ENCODE data around the gene LMNB1. TPM values are rescaled to one million over a fixed set of nuclear protein-coding genes. Genes with fewer than 3 reads are reported as not detected.
A peak's percentile ranks its signal among the peaks of the same experiment; 100 is the strongest.
"Not testable (repeated sequence)": the region's sequence is repeated elsewhere in the genome, so short reads cannot be mapped to it uniquely, and the experiment has no call there.

The LMNB1 gene, protein sequence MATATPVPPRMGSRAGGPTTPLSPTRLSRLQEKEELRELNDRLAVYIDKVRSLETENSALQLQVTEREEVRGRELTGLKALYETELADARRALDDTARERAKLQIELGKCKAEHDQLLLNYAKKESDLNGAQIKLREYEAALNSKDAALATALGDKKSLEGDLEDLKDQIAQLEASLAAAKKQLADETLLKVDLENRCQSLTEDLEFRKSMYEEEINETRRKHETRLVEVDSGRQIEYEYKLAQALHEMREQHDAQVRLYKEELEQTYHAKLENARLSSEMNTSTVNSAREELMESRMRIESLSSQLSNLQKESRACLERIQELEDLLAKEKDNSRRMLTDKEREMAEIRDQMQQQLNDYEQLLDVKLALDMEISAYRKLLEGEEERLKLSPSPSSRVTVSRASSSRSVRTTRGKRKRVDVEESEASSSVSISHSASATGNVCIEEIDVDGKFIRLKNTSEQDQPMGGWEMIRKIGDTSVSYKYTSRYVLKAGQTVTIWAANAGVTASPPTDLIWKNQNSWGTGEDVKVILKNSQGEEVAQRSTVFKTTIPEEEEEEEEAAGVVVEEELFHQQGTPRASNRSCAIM
- 7.2 and 7.7 TPM in 2 replicates for total RNA-seq

DNA sequence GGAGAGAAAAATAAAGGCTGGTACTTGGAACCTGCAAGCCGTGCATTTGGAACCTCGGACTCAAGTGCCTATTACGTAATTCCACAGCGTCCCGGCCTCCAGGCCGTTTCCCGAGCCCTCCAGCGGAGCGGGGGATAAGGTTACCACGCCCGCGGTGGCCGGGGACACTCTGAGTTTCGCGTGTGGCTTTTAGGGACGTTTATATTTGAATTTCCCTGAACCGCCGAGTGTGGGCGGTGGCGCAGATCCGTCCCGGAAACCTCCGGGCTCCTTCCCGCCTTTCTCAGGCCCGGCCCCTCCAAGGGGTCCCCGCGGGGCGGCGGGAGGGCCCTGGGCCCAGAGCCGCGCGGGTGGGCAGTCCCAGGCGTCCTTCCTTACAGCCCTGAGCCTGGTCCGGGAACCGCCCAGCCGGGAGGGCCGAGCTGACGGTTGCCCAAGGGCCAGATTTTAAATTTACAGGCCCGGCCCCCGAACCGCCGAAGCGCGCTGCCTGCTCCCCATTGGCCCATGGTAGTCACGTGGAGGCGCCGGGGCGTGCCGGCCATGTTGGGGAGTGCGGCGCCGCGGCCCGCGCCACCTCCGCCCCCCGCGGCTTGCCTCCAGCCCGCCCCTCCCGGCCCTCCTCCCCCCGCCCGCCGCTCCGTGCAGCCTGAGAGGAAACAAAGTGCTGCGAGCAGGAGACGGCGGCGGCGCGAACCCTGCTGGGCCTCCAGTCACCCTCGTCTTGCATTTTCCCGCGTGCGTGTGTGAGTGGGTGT is at the start of gene LMNB1:
LMNB1 (plus strand) TSS at position 638 of the 758 bp plus-strand sequence. CDS start 373 bp downstream, outside the sequence.
- H3K27me3 ChIP-seq (ENCODE audit: insufficient read depth, low read length): no peaks in the 10 kb centered on the region
- no peaks in the 10 kb centered on the region for H3K9me3 ChIP-seq (ENCODE audit: low read depth, low read length)
- H3K4me3 ChIP-seq (ENCODE audit: insufficient read depth, low read length): peak within 1 kb of the TSS; percentile 97
- H2AFZ ChIP-seq (ENCODE audit: low read length): peak within 1 kb of the TSS; percentile 99
- peak; percentile 97 for DNase-seq (ENCODE audit: insufficient read length, low spot score, missing footprints)
- H3K36me3 ChIP-seq (ENCODE audit: insufficient read depth, low read length): no peaks in the 10 kb centered on the region
- H3K27ac ChIP-seq (ENCODE audit: low read depth, low read length): peak within 1 kb of the TSS; percentile 68
- peaks cover 21% of the 10 kb centered on the region for H3K4me1 ChIP-seq (ENCODE audit: insufficient read depth, low read length)
- TF ChIP-seq, protein P1, sequence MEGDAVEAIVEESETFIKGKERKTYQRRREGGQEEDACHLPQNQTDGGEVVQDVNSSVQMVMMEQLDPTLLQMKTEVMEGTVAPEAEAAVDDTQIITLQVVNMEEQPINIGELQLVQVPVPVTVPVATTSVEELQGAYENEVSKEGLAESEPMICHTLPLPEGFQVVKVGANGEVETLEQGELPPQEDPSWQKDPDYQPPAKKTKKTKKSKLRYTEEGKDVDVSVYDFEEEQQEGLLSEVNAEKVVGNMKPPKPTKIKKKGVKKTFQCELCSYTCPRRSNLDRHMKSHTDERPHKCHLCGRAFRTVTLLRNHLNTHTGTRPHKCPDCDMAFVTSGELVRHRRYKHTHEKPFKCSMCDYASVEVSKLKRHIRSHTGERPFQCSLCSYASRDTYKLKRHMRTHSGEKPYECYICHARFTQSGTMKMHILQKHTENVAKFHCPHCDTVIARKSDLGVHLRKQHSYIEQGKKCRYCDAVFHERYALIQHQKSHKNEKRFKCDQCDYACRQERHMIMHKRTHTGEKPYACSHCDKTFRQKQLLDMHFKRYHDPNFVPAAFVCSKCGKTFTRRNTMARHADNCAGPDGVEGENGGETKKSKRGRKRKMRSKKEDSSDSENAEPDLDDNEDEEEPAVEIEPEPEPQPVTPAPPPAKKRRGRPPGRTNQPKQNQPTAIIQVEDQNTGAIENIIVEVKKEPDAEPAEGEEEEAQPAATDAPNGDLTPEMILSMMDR (IDR thresholded peaks at IDR 0.05; ENCODE audit: extremely low read depth, low read depth, low read length): no peak
- H3K79me2 ChIP-seq (ENCODE audit: insufficient read depth, low read length): peaks cover 42% of the 10 kb centered on the region
- H3K4me2 ChIP-seq (ENCODE audit: insufficient read depth, low read length): peak within 1 kb of the TSS; percentile 94
- H4K20me1 ChIP-seq (ENCODE audit: insufficient read depth, low read length): no peaks in the 10 kb centered on the region

DNA sequence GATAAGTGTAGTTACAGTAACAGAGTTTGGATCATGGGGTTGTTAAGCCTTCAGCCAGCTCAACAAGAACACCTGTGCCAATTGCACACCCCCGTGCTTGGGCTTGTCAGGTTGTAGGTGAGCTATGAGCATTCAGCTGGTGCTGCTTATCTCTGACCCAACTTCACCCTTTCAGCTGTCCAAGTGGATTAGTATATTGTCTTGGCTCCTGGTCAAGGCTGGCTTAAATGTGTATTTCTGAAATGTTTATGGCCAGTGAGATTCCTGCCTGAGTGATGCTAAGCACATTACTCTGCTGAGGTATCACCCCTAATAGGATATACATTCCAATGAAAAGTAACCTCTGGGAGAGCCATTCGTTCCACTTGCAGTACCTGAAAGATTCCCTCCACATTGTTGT is 44.2 kb upstream of the LMNB1 start:
- H3K4me2 ChIP-seq (ENCODE audit: insufficient read depth, low read length): no peak overlapping the region
- peaks cover 7% of the 10 kb centered on the region for H3K27me3 ChIP-seq (ENCODE audit: insufficient read depth, low read length)
- H3K4me1 ChIP-seq (ENCODE audit: insufficient read depth, low read length): no peaks in the 10 kb centered on the region
- H3K9me3 ChIP-seq (ENCODE audit: low read depth, low read length): no peaks in the 10 kb centered on the region
- no peaks in the 10 kb centered on the region for H4K20me1 ChIP-seq (ENCODE audit: insufficient read depth, low read length)
- no peak overlapping the region for H3K4me3 ChIP-seq (ENCODE audit: insufficient read depth, low read length)
- no peak overlapping the region for H2AFZ ChIP-seq (ENCODE audit: low read length)
- TF ChIP-seq, protein P1 (IDR thresholded peaks at IDR 0.05; ENCODE audit: extremely low read depth, low read depth, low read length): no peak
- H3K36me3 ChIP-seq (ENCODE audit: insufficient read depth, low read length): no peaks in the 10 kb centered on the region
- no peak for DNase-seq (ENCODE audit: insufficient read length, low spot score, missing footprints)
- H3K27ac ChIP-seq (ENCODE audit: low read depth, low read length): no peak overlapping the region
- H3K79me2 ChIP-seq (ENCODE audit: insufficient read depth, low read length): no peaks in the 10 kb centered on the region

DNA sequence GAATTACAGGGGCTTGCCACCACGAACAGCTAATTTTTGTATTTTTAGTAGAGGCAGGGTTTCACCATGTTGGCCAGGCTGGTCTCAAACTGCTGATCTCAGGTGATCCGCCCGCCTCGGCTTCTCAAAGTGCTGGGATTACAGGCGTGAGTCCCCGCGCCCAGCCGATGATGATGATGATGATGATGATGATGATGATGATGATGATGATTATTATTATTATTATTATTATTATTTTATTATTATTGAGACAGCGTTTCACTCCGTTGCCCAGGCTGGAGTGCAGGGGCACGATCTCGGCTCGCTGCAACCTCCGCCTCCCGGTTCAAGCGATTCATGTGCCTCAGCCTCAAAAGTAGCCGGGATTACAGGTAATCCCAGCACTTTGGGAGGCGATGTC is 42.4 kb upstream of the LMNB1 start:
- not testable (repeated sequence) for H3K4me2 ChIP-seq (ENCODE audit: insufficient read depth, low read length); H3K9me3 ChIP-seq (ENCODE audit: low read depth, low read length); H3K79me2 ChIP-seq (ENCODE audit: insufficient read depth, low read length); H3K27me3 ChIP-seq (ENCODE audit: insufficient read depth, low read length); H4K20me1 ChIP-seq (ENCODE audit: insufficient read depth, low read length); H3K36me3 ChIP-seq (ENCODE audit: insufficient read depth, low read length); H3K27ac ChIP-seq (ENCODE audit: low read depth, low read length); H3K4me3 ChIP-seq (ENCODE audit: insufficient read depth, low read length); H3K4me1 ChIP-seq (ENCODE audit: insufficient read depth, low read length); DNase-seq (ENCODE audit: insufficient read length, low spot score, missing footprints); H2AFZ ChIP-seq (ENCODE audit: low read length)

DNA sequence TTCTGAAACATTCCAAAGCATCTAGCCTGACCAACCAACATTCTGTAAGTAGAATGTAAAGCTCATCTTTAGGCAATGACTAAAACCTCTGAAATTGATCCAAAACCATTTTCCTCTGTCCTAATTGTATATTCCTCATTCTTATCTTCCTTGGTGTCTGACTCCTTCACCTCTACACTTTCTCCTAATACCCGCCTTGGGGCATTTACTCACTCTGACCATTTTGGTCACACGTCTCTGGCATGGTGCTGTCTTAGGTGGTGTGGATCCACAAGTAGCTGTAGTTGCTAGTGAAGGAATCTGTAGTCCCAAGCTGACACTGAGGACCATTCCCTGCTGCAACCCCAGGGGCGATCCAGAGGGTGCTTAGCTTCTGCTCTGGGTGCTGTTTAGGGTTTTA is 40.8 kb upstream of the LMNB1 start:
- no peak overlapping the region for H2AFZ ChIP-seq (ENCODE audit: low read length)
- TF ChIP-seq, protein P1 (IDR thresholded peaks at IDR 0.05; ENCODE audit: extremely low read depth, low read depth, low read length): no peak
- no peak overlapping the region for H3K4me3 ChIP-seq (ENCODE audit: insufficient read depth, low read length)
- H3K4me1 ChIP-seq (ENCODE audit: insufficient read depth, low read length): no peaks in the 10 kb centered on the region
- no peaks in the 10 kb centered on the region for H4K20me1 ChIP-seq (ENCODE audit: insufficient read depth, low read length)
- no peaks in the 10 kb centered on the region for H3K36me3 ChIP-seq (ENCODE audit: insufficient read depth, low read length)
- H3K9me3 ChIP-seq (ENCODE audit: low read depth, low read length): no peaks in the 10 kb centered on the region
- H3K27ac ChIP-seq (ENCODE audit: low read depth, low read length): no peak overlapping the region
- no peak for DNase-seq (ENCODE audit: insufficient read length, low spot score, missing footprints)
- no peaks in the 10 kb centered on the region for H3K79me2 ChIP-seq (ENCODE audit: insufficient read depth, low read length)
- H3K27me3 ChIP-seq (ENCODE audit: insufficient read depth, low read length): peaks cover 4% of the 10 kb centered on the region
- no peak overlapping the region for H3K4me2 ChIP-seq (ENCODE audit: insufficient read depth, low read length)
